ENCODE data around the gene MALRD1.

- TF ChIP-seq CTCF (IDR thresholded peaks at IDR 0.05) (no peak), POLR2A (IDR thresholded peaks at IDR 0.05) (no peak)
Measured at GRCh38 chr10:19421674-19422073, 373.1 kb downstream of the MALRD1 start.

Data from right lobe of liver (tissue), 4 donors.